Epithelial cell of esophagus (primary cell): ENCODE measurements around the gene AMN.
"Not testable (repeated sequence)": the region's sequence is repeated elsewhere in the genome, so short reads cannot be mapped to it uniquely, and the experiment has no call there.

Experiments
- DNase-seq: peaks from one replicate; pipeline ENCODE4 v3.0.0; 2010; ENCODE audit warnings: low read depth
- H3K4me3 ChIP-seq: 2 replicates; pipeline ENCODE4 v1.5.1; 2011; ENCODE audit warnings: mild to moderate bottlenecking, low read length, control low read depth
- TF ChIP-seq, protein P1 (sequence below): IDR thresholded peaks from 2 replicates; pipeline ENCODE4 v1.5.1; 2011; ENCODE audit warnings: low read depth, mild to moderate bottlenecking, low read length, control low read depth, inconsistent platforms; ENCODE audit not compliant: insufficient read depth; ENCODE audit errors: missing control alignments

AMN gene

DNA sequence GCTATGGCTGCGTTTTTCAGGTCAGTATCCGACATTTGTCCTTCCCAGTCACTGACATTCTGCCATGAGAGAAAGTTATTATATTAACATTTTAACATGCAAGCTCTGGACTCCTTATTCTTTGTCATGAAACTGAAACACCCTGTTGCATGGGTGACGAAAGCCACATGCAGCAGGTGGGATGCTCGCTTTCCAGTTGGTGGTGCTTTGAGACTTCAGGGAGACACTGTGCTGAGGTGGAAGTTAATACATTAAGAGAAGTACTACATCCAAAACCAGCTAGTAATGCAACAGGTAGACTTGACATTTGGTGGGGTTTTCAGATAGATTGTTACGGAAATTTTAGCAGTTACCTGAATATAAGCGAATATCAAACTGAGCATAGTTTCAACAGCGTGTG lies 32.8 kb upstream of the AMN start:
- TF ChIP-seq, protein P1, sequence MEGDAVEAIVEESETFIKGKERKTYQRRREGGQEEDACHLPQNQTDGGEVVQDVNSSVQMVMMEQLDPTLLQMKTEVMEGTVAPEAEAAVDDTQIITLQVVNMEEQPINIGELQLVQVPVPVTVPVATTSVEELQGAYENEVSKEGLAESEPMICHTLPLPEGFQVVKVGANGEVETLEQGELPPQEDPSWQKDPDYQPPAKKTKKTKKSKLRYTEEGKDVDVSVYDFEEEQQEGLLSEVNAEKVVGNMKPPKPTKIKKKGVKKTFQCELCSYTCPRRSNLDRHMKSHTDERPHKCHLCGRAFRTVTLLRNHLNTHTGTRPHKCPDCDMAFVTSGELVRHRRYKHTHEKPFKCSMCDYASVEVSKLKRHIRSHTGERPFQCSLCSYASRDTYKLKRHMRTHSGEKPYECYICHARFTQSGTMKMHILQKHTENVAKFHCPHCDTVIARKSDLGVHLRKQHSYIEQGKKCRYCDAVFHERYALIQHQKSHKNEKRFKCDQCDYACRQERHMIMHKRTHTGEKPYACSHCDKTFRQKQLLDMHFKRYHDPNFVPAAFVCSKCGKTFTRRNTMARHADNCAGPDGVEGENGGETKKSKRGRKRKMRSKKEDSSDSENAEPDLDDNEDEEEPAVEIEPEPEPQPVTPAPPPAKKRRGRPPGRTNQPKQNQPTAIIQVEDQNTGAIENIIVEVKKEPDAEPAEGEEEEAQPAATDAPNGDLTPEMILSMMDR = no peak
- H3K4me3 ChIP-seq = no peak overlapping the region
- DNase-seq = no peak

DNA sequence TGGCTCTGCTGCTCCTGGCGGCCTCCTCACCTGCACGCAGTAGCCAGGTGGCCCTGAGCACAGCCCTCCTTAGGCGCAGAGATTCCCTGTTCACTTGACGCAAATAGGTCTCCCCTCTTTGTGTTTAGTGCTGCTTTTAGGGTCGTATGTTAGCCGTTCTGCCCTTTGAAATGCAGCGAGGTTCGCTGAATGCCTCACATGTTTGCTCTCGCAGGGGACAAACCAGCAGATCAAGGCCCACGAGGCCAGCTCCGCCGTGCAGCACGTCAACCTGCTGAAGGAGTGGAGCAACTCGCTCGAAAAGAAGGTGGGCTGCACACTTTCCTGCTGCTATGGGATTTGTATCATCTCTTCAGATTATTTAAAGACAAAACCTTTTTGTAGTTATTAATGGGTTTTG lies 31.4 kb upstream of the AMN start:
- no peak for DNase-seq
- no peak overlapping the region for H3K4me3 ChIP-seq
- TF ChIP-seq, protein P1 = no peak

DNA sequence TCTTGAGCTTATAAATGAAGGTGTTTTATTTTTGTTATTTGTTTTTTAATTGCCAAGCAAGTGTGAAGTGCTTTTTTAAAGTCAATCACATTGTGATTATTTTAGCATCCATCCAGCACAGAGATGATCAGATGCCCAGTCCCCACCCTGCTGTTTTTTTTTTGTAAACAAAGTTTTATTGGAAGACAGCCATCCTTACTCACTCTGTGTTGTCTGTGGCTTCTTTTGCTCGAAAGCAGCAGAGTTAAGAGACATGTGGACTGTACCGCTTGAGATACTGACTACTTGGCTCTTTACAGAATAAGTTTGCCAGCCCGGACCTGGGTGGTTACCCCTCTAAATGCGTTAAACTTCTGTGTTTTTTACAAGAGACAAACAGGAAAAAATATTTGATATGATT lies 30.9 kb upstream of the AMN start:
- no peak overlapping the region for H3K4me3 ChIP-seq
- TF ChIP-seq, protein P1 = no peak
- peak; percentile 39 for DNase-seq

DNA sequence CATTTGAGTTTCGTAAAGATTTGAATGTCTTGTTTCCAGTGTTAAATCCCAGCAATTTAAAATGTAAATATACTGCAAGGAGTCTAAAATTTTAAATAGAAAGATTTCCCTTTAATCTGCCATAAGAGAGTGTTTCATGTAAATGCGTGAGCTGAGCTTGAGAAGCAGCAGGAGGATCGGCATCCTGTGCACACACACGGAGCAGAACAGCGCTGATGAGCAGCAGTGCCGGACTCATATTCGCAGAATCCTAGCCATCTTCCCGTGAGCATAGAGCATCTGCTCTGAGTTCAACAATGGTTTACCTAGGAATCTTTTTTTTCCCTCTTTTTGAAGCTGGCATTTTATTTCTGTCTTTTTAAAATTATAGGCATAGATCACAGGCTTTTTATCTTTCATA lies 29.8 kb upstream of the AMN start:
- DNase-seq = no peak
- TF ChIP-seq, protein P1 = no peak
- H3K4me3 ChIP-seq = no peak overlapping the region

DNA sequence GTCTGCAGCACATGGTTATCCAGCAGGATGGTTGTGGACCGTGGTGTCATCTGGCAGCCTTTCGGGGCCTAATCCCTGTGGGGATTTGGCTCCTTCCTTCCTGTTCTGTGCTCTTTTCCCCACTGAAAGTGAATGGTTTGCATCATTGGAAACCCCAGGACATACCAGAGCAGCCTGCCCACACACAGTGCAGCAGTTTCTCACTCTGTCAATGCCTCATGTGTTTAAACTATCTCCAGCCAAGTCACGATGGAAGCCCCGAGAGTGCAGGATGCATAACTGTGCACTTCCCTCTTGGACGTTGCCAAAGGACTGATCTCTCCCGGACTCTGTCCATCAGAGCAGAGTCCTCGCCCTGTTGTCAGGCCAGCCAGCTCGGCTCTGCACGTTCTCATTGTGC lies 29.0 kb upstream of the AMN start:
- H3K4me3 ChIP-seq = no peak overlapping the region
- no peak for DNase-seq
- TF ChIP-seq, protein P1 = no peak

DNA sequence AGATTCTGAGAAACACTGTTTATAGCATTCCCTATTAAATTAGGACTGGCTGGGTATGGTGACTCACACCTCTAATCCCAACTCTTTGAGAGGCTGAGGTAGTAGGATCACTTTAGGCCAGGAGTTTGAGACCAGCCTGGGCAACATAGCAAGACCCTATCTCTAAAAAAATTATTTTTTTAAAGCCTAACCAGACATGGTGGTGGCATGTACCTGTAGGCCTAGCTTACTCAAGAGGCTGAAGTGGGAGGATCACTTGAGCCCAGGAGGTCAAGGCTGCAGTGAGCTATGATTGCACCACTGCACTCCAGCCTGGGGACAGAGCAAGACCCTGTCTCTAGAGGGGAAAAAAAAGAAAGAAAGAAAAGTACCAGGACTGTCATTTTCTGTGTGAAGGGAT lies 25.7 kb upstream of the AMN start:
- not testable (repeated sequence) for H3K4me3 ChIP-seq, DNase-seq

DNA sequence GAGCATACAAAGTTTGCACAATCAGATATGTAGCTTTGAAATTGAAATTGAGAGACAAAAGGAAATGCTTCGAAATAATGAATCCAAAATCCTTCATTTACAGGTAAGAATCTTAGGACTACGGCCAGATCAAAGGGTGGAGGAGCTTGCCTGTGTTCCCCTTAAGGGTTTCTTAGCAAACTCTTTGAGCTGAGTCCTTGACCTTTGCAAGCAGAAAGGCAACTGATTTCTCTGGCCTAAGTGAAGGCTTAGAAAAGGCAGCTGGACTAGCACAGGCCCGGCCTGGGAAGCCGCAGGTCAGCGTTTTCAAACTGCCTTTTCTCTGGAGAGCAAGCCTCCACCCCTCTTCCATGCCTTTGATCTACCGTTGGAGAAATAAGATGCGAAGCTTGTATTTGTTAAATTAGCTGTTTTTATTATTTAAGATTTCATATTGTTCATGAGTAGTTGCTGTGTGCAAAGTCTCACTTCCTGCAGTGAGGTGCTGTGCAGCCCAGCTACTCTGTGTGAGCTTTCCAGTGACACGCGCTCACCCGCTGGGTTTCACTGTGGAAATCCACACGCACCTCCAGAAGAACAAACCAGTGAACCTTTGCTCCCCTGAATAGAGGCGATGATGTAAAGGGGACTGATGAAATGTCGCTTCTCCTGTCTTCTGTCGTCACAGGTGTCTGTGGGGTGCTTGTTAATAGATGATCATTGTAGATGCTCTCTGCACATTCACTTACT lies 25.0 kb upstream of the AMN start:
- TF ChIP-seq, protein P1 = no peak
- DNase-seq = no peak
- no peak overlapping the region for H3K4me3 ChIP-seq
